ENCODE measurements around the gene SORCS2.

The SORCS2 gene

GRCh38 chr4:7524064-7524682, 331.8 kb downstream of the SORCS2 start:
- no peak for TF ChIP-seq CTCF (IDR thresholded peaks at IDR 0.05; ENCODE audit: low read depth, low read length)
- no peak for DNase-seq (ENCODE audit: low read depth in 2 of 2)
- H3K4me3 ChIP-seq (replicated peaks in 1 of 2; ENCODE audit: low read depth in 2 of 2, low read length in 2 of 2): no peak overlapping the region

GRCh38 chr4:7524843-7525242, 332.5 kb downstream of the SORCS2 start:
- TF ChIP-seq CTCF (IDR thresholded peaks at IDR 0.05; ENCODE audit: low read depth, low read length): no peak
- DNase-seq (ENCODE audit: low read depth in 2 of 2): no peak
- no peak overlapping the region for H3K4me3 ChIP-seq (replicated peaks in 1 of 2; ENCODE audit: low read depth in 2 of 2, low read length in 2 of 2)

- H3K4me3 ChIP-seq (replicated peaks in 1 of 2; ENCODE audit: low read depth in 2 of 2, low read length in 2 of 2): no peak overlapping the region
- no peak for DNase-seq (ENCODE audit: low read depth in 2 of 2)
- no peak for TF ChIP-seq CTCF (IDR thresholded peaks at IDR 0.05; ENCODE audit: low read depth, low read length)
Measured at GRCh38 chr4:7526491-7526890, 334.2 kb downstream of the SORCS2 start.

GRCh38 chr4:7526929-7527535, 334.7 kb downstream of the SORCS2 start:
- DNase-seq (ENCODE audit: low read depth in 2 of 2): no peak
- no peak for TF ChIP-seq CTCF (IDR thresholded peaks at IDR 0.05; ENCODE audit: low read depth, low read length)
- no peak overlapping the region for H3K4me3 ChIP-seq (replicated peaks in 1 of 2; ENCODE audit: low read depth in 2 of 2, low read length in 2 of 2)

- DNase-seq (ENCODE audit: low read depth in 2 of 2): no peak
- TF ChIP-seq CTCF (IDR thresholded peaks at IDR 0.05; ENCODE audit: low read depth, low read length): no peak
- no peak overlapping the region for H3K4me3 ChIP-seq (replicated peaks in 1 of 2; ENCODE audit: low read depth in 2 of 2, low read length in 2 of 2)
Measured at GRCh38 chr4:7529368-7530080, 337.2 kb downstream of the SORCS2 start.

GRCh38 chr4:7530082-7530481, 337.7 kb downstream of the SORCS2 start:
- no peak overlapping the region for H3K4me3 ChIP-seq (replicated peaks in 1 of 2; ENCODE audit: low read depth in 2 of 2, low read length in 2 of 2)
- no peak for TF ChIP-seq CTCF (IDR thresholded peaks at IDR 0.05; ENCODE audit: low read depth, low read length)

More at GRCh38 chr4:7530082-7530481, 337.7 kb downstream of the SORCS2 start:
- no peak for DNase-seq (ENCODE audit: low read depth in 2 of 2)
